Urinary bladder (tissue), 4 donors: ENCODE data around the gene HS1BP3. TPM values are rescaled to one million over a fixed set of nuclear protein-coding genes. Genes with fewer than 3 reads are reported as not detected.

Experiments
- DNase-seq: peaks from one replicate; pipeline ENCODE4 v3.0.0-alpha.2; 2015; ENCODE audit errors: extremely low spot score
- H3K27ac ChIP-seq: one replicate; pipeline ENCODE4 v1.5.1; 2013; ENCODE audit warnings: low read depth, mild to moderate bottlenecking, moderate library complexity
- H3K36me3 ChIP-seq: one replicate; pipeline ENCODE4 v1.6.1; 2013; ENCODE audit warnings: mild to moderate bottlenecking, moderate library complexity; ENCODE audit not compliant: insufficient read depth
- H3K4me1 ChIP-seq: one replicate; pipeline ENCODE4 v1.6.1; 2013; ENCODE audit warnings: mild to moderate bottlenecking, moderate library complexity; ENCODE audit not compliant: insufficient read depth
- H3K4me3 ChIP-seq: one replicate; pipeline ENCODE4 v1.5.1; 2013; ENCODE audit warnings: low read depth, low read length
- whole genome bisulfite sequencing: extraction: QIAGEN DNeasy Blood & Tissue Kit; methylation state at CpG from one replicate; pipeline ENCODE4 v1.1.7; 2013; 5-methylcytosine and 5-hydroxymethylcytosine counted together
- polyA plus RNA-seq: library from polyadenylated mRNA; stranded (reverse); fragments of 200-250 nt; gene quantifications from one replicate; pipeline ENCODE4 v1.2.3, GENCODE V29; 2013
- total RNA-seq: library from RNA; depleted of rRNA; stranded (reverse); fragments of >200 nt; gene quantifications from one replicate; pipeline ENCODE4 v1.2.3, GENCODE V29; 2014
- donor health status: healthy with polysubstance abuse.
- donor health status: healthy.

Gene HS1BP3
- total and polyA plus RNA-seq, 2 donors = 19.0 to 43.8 TPM

DNA sequence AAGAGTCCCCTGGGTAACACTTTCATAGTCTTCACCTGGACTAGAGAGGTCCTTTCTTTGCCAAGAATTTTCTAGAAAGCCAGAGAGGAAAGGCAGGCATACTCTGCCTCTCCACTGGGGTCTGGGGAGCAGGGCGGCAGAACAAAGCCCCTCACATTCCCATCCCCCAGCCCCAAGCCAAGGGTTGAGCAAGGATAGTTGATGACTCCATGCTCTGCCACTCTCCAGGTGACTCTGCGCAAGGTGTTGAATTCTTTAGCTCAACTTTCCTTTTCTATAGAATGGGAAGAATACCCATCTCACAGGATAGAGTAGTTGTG lies 13.1 kb upstream of the HS1BP3 start:
- no peak overlapping the region for H3K27ac ChIP-seq
- DNase-seq = no peak
- H3K4me3 ChIP-seq = no peak overlapping the region
- no peaks in the 10 kb centered on the region for H3K4me1 ChIP-seq
- H3K36me3 ChIP-seq = no peaks in the 10 kb centered on the region
- 53% methylated on average over 2 of the region's 2 CpGs for WGBS

DNA sequence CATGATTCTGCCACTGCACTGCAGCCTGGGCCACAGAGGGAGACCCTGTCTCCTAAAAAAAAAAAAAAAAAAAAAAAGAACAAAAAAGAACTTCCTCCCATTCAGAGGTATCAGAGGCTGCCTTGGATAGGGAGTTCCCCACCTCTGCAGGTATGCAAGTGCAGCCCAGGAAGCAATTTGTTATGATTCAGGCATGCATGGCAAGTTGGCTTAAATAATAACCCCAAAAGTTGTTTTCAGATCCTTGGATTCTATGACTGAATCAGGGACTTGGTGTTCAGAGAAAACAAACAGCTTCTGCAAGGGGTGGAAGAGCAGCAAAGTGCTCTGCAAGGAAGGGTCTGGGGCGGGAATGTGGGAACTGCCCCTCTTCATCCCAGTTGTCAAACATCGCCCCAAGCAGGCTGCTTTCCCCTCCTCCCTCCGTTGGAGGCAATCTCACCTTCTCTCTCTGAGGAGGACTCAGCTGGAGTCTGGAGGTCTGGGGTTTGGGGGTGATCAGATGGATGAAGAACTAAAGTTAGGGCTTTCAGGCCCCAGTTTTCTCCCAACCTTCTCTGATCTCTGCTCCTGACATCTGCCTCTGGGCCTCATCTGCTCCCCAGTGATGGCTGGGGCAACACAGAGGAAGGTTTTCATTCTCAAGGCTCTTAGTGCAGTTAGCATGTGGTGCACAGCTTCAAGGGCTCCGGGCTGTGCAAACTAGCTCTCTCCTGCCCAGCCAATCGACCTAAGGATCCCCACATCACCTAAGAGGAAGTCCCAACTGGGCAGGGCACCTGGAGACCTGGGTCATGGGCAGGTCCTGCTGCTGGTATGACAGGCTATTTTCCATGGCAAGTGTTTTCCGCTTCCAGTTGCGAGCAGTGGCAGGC lies 12.5 kb upstream of the HS1BP3 start:
- H3K4me1 ChIP-seq = no peaks in the 10 kb centered on the region
- no peak overlapping the region for H3K27ac ChIP-seq
- WGBS = 48% methylated on average over 7 of the region's 7 CpGs
- no peak overlapping the region for H3K4me3 ChIP-seq
- no peak for DNase-seq
- no peaks in the 10 kb centered on the region for H3K36me3 ChIP-seq

DNA sequence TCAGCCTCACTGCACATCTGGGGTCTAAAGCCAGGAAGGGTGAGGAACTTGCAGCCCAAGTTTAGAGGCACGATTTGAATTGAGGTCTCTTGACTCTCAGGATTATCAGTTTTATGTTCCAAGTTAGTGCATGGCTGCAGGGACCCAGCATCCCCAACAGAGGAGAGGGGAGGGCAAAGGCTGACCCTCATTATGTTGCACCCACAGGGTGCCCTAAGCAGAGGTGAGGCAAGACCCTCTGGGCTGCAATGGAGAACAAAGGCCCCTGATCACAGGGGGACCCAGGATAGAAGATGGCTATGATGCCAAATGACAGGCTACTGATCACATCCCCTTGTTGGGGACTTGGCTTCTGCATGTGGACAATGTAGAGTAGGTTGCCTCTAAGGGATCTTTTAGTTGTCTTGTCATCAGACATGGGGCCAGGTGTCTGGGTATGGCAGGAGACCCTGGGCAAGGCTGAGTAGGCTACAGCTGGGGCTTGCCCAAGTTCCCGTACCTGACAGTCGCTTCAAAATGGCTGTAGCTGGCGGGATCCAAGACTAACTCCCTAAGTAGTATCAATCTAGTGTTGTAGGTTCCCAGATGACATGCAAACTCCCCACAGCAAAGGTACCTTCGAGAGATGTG lies 11.5 kb upstream of the HS1BP3 start:
- WGBS = 79% methylated on average over 5 of the region's 5 CpGs

DNA sequence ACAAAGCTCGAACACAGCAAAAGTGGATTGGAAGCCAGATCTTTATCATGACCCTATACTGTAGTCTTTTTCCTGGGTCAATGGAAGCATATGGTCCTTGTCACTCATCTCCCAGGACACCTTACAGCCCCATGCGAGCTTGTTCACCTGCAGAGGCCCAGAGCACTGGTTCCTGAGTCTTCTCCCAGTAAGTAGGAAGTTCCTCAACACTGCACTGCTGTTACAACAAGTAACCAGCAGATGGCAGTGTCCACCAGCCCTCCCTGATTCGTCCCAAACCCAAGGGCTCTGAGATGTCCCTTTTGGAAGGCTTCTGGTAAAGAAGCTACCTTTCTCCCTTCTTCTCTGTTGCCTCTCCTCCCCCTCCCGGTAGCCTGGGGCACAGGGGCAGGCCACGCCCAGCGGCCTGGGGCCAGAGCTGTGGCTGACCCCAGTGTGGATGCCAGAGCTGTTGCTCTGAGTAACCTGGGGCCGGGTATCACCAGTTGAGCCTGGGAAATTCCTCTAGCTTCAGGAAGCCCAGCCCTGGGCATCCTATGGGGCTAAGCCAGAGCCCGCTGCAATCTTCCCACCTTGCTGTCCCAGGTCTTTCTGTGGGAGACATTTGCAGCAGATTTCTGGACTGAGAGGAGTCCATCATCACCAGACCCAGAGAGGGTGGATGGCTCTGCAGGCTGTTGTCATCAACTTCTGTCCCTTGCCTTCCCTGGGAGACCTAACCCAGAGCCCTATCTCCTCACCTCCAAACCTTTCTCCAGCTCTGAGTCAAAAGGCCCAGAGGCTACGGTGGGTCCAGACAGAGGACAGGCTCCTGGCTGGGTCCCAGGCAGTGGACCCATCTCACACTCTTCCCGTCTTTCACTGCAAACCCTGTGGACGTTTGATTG lies 10.8 kb upstream of the HS1BP3 start:
- Histone ChIP-seq H3K36me3 (no peaks in the 10 kb centered on the region), H3K4me1 (no peaks in the 10 kb centered on the region), H3K4me3 (no peak overlapping the region), H3K27ac (no peak overlapping the region)
- no peak for DNase-seq
- whole genome bisulfite sequencing = 35% methylated on average over 11 of the region's 11 CpGs

More for the DNA sequence above, 11.5 kb upstream of the HS1BP3 start:
- Histone ChIP-seq H3K4me1 (no peaks in the 10 kb centered on the region), H3K4me3 (no peak overlapping the region), H3K27ac (no peak overlapping the region), H3K36me3 (no peaks in the 10 kb centered on the region)
- no peak for DNase-seq

DNA sequence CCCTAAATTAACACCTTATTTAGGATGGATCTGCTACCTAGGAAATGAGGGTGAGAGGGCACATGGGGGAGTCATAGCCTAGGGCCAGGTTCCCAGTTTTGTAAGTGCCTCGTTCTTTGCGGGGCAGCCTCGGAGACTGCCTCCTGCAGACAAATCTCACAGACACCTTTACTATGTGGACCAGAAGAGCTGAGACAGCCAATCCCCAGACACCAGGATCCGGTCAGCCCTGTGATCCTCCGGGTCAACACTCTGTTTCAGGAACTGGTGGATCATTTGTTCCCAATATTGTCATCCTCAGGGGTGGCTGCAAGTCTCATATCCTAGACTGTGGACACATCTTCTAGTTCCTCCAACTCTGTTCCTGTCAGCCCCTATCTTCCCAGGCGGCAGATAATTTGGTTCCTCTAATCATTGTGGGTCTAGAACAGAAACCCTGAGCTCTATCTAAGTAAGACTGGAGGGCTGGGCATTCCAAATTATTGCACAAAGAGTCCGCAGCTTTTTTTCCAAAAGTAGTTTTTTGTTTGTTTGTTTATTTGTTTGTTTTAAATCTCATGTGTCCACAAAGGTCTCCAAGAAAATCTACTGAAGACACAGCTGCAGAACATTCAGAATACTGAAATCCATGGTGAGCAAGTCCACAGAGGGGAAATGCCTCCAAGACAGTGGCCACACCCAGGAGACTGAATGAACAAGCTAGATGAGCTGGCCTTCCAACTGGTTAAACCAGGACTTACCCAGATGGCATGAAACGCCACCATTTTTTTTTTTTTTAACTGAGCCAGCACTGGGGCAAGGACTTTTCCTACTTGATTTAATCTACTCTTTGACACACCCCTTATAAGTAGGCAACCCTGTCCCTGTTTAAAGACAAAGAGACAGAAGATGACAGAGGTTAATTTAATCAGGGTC lies 9.9 kb upstream of the HS1BP3 start:
- Histone ChIP-seq H3K27ac (no peak overlapping the region), H3K36me3 (no peaks in the 10 kb centered on the region), H3K4me1 (no peaks in the 10 kb centered on the region), H3K4me3 (no peak overlapping the region)
- no peak for DNase-seq
- WGBS = 64% methylated on average over 8 of the region's 8 CpGs

DNA sequence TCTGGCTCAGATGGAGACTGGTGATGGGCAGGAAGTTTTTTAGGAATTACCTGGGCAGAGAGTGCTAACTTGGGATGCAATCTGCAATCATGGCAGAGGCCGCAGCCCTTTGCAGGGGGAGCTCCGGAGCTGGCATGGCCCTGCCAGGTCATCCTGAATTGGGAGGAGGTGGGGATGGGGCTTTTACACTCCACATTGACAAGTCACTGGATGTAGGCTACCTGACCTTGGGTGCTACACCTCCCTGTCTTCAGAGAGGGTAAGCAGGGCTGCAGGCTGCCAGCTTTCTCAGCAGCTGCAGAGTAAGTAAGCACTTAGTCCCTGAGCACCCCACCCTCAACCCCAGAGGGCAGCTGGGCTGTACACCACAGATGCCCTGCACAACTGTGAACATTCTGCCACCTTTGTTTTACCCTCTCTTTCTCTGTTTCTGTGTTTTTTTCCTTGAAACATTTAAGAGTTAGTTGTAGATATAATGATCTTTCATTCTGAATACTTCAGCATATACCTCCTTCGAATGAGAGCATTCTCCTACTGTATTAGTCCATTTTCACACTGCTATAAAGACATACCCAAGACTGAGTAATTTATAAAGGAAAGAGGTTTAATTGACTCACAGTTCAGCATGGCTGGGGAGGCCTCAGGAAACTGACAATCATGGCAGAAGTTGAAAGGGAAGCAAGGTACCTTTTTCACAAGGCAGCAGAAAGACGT lies 6.8 kb upstream of the HS1BP3 start:
- DNase-seq = no peak

DNA sequence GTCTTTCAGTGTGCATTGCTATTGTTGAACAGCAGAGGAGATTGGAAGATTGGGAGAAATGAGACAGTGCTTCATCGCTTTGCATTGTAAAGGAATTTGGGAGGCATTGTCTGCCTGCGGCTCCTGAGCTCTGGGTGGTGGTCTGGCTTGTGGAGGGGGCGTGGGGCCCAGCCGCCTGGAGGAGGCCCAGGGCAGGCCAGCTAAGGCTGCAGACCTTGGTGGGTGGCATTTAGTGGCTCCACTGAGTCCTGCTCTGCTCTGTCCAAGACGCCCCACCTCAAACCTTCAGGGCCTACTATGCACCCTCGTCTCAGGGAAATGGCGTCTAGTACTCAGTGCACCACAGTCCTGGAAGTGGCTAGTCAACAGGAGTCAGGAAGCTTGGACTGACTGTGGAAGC lies 5.7 kb upstream of the HS1BP3 start:
- no peak for DNase-seq
- Histone ChIP-seq H3K4me3 (no peak overlapping the region), H3K27ac (no peak overlapping the region), H3K4me1 (no peaks in the 10 kb centered on the region), H3K36me3 (no peaks in the 10 kb centered on the region)
- 85% methylated on average over 7 of the region's 7 CpGs for WGBS

More for the DNA sequence above, 6.8 kb upstream of the HS1BP3 start:
- WGBS = 83% methylated on average over 4 of the region's 4 CpGs
- no peaks in the 10 kb centered on the region for H3K36me3 ChIP-seq
- H3K4me1 ChIP-seq = no peaks in the 10 kb centered on the region
- no peak overlapping the region for H3K4me3 ChIP-seq
- H3K27ac ChIP-seq = no peak overlapping the region

DNA sequence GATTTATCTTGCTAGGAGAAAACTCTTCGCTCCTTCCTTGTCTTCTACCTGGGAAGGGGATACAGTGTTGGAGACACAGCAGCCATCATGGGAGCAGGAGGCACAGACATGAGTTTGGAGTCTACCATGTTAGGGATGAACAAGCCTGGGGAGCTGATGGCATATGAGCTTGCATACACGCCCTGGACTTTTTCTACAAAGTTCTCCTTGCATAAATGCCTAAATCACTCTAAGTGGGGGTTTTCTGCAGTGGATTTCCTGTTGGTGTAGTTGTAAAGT lies 3.6 kb upstream of the HS1BP3 start:
- Histone ChIP-seq H3K36me3 (no peaks in the 10 kb centered on the region), H3K27ac (no peak overlapping the region), H3K4me3 (no peak overlapping the region), H3K4me1 (no peaks in the 10 kb centered on the region)
- DNase-seq = no peak
- 93% methylated on average over 2 of the region's 2 CpGs for WGBS

DNA sequence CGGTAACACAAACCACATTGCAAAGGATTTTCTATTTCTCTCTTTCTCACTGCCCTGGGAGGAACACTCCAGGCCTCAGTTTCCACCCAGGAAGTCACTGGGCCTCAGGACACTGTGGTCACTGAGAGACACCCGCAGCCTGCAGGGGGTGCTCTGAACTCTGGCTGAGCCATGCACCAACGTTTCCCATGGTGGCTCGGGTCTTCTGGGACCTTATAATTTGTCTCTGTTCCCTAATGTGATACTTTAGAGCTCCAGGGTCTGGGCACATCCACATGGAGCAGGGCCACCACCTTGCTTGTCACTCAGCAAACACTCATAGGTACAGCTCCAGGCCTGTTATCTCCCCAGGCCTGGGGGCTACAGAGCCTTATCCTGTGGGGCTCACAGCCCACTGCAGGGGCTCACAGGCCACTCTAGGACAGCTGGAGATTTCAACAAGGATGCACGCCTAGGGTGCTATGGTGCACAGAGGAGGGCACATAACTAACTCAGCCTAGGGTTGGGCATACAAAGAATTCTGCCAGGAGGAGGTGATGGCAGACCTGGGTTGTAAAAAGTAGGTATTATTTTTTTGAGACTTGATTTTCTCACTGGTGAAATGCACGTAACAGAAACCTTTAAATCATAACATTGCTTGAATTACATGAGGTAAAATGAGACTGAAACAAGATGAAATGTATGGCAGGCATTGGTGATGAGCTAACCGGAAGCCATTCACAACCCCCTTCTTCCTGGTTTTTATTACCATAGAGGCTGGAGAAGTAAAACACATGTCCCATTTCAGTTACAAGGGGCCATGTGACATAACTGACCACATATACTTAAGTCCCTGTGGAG lies 3.0 kb upstream of the HS1BP3 start:
- Histone ChIP-seq H3K36me3 (no peaks in the 10 kb centered on the region), H3K4me1 (no peaks in the 10 kb centered on the region), H3K27ac (no peak overlapping the region), H3K4me3 (no peak overlapping the region)
- WGBS = 84% methylated on average over 7 of the region's 7 CpGs
- no peak for DNase-seq

DNA sequence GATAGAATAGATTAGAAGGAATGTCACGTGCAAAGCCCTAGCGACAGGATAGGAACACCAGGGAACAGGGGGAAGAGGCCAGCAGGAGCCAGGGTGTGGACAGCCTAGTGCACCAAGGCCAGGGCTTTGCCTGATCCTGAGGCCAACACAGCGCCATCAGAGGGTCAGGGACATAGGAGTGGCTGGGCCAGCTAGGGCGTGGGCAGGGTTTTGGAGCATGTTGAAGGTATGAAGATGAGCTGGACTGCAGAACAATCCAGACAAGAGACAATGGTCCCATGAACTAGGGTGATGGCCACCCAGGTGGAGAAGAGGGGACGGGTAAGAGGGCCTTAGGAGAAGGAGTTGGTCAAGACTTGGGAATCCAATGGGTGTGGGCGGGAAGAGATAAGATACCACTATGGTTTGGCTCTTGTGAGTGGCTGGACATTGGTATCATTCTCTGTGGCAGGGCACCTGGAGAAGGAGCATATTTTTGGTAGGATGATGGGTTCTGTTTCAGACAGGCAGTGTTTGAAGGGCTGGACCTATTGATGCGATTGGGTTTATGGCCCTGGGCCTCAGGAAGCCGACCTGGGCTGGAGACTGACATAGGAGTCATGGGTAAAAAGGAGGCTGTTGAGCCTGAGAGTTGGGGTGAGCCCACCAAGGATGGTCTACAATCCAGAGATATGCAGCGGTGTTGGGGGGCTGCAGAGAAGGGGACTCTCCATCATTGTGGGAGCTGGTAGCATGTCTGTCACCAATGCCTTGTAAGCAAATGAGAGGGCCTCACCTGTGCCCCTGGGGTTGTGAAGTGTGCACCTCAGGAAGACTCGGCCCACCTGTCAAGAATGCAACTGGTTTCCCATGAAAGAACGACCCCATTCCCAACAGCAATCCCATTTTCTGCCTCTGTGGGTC lies 2.0 kb upstream of the HS1BP3 start:
- DNase-seq = no peak
- no peak overlapping the region for H3K27ac ChIP-seq
- 94% methylated on average over 11 of the region's 11 CpGs for WGBS

DNA sequence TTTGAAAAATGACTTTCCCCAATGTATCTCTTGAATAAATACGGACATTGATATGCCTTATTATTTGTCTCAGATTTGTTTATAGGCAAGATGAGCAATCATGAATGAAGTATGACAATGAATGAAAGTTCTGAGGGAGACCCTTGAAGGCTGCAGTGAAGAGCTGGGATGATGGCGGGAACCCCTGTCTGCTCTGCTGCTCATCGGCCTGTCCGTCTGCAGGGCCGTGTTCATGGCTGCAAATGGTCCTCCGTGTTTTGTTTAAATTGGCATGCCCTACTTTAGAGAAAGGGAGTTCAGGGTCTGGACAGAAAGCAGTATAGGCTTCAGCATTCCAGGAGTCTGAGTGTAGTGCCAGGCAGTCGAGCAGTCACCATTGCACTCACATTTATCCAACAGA lies 1.2 kb upstream of the HS1BP3 start:
- no peak overlapping the region for H3K4me3 ChIP-seq
- H3K4me1 ChIP-seq = peaks cover 1% of the 10 kb centered on the region
- 90% methylated on average over 7 of the region's 7 CpGs for WGBS
- H3K36me3 ChIP-seq = no peaks in the 10 kb centered on the region
- no peak overlapping the region for H3K27ac ChIP-seq
- no peak for DNase-seq

More for the DNA sequence above, 2.0 kb upstream of the HS1BP3 start:
- H3K36me3 ChIP-seq = no peaks in the 10 kb centered on the region
- peaks cover 1% of the 10 kb centered on the region for H3K4me1 ChIP-seq
- H3K4me3 ChIP-seq = no peak overlapping the region
